Smooth muscle cell of trachea (primary cell): ENCODE measurements around the gene NTF3. TPM values are rescaled to one million over a fixed set of nuclear protein-coding genes. Genes with fewer than 3 reads are reported as not detected.

ENCODE experiments used
- total RNA-seq: library from RNA; depleted of rRNA; stranded (reverse); fragments of >200 nt; gene quantifications from 2 replicates; pipeline ENCODE4 v1.2.1, GENCODE V29; 2014

NTF3 gene
- total RNA-seq = 0.50 TPM in 1 of 2 replicates, not detected in the other

GRCh38 chr12:5432011-5432400 lies at the start of gene NTF3:
Gene NTF3, plus strand, starts transcription at chr12:5432108. Its CDS starts 217 bp downstream, at chr12:5432325.

